Measurements from ENCODE around the gene SLC25A28. TPM values are rescaled to one million over a fixed set of nuclear protein-coding genes. Genes with fewer than 3 reads are reported as not detected.

SLC25A28 gene
- total RNA-seq, 4 donors from 2014 or later: 29.8 to 42.8 (median 31.5) TPM

GRCh38 chr10:99562631-99563030 is 57.6 kb downstream of the SLC25A28 start:
- DNase-seq (ENCODE audit: extremely low spot score): no peak
- Histone ChIP-seq H3K4me1 (no peaks in the 10 kb centered on the region), H3K4me3 (no peak overlapping the region), H3K36me3 (no peaks in the 10 kb centered on the region), H3K9me3 (no peaks in the 10 kb centered on the region), H3K27ac (replicated peaks in 1 of 4) (no peak overlapping the region), H3K27me3 (peaks cover 0 to 51% (median 4%) of the 10 kb centered on the region in 4 donors)
- intact Hi-C loops (cut with DNase I): no loop called here
- TF ChIP-seq EP300 (IDR thresholded peaks at IDR 0.05) (no peak), CTCF (IDR thresholded peaks at IDR 0.05) (no peak), POLR2AphosphoS5 (IDR thresholded peaks at IDR 0.05) (no peak), POLR2A (IDR thresholded peaks at IDR 0.05; ENCODE audit: low read depth) (no peak)
- 48% methylated on average over 2 of the region's 2 CpGs for WGBS

Small RNA genes lying within 50 kb of the gene (small RNA-seq; reads per million reads assigned to genes)
- 0 reads per million in 3 donors for gene AL133353.1

Other genes starting within 250 kb of the SLC25A28 start
- 10 to 100 TPM; 31.0 to 37.4 (median 36.0) TPM for gene GOT1, start 189.8 kb downstream of the SLC25A28 start, total RNA-seq
- gene NKX2-3, start 87.5 kb downstream of the SLC25A28 start, total RNA-seq: under 1 TPM in 2 of 4 donors, not detected in 2; 0.19 to 0.34 TPM
- 1 to 10 TPM; 3.3 to 4.8 (median 4.4) TPM for gene ENTPD7, start 39.1 kb upstream of the SLC25A28 start, total RNA-seq
- 10 to 100 TPM; 21.0 to 30.5 (median 24.1) TPM for gene COX15, start 111.7 kb upstream of the SLC25A28 start, total RNA-seq
- gene CUTC, start 111.8 kb upstream of the SLC25A28 start, total RNA-seq: 10 to 100 TPM; 17.6 to 28.7 (median 24.1) TPM
- gene ABCC2, start 162.2 kb upstream of the SLC25A28 start, total RNA-seq: 1 to 10 TPM in 1 of 4 donors, under 1 TPM in 3; 0.32 to 2.9 (median 0.42) TPM

Measured in esophagus muscularis mucosa (tissue), 4 donors.